Panc1 (cell line): Measurements from ENCODE around the gene MEIOB. TPM values are rescaled to one million over a fixed set of nuclear protein-coding genes. Genes with fewer than 3 reads are reported as not detected.

Experiments used
- ATAC-seq: fragments of 200-7000 bp; cut with Tn5 transposase; 2 replicates; pipeline ENCODE4 v1.9.1; 2020; ENCODE audit warnings: mild to moderate bottlenecking, moderate library complexity
- BruUV-seq: library from RNA; stranded (reverse); fragments of 400-500 nt; replicated peaks from 2 replicates; lab custom pipeline; 2021; lab: Mats Ljungman, UMichigan
- CTCF ChIA-PET: fragments of 300-600 bp; sonication (Branson Sonifier 250); formaldehyde crosslinking; loops from one replicate; lab custom pipeline; 2022; ENCODE audit warnings: antibody characterized with exemption; lab: Charles Lee
- POLR2A ChIA-PET: fragments of 300-600 bp; sonication (Branson Sonifier 250); formaldehyde crosslinking; loops from one replicate; lab custom pipeline; 2022; ENCODE audit warnings: antibody characterized with exemption; lab: Charles Lee
- DNase-seq: peaks from one replicate; pipeline ENCODE4 v3.0.0-alpha.2; 2010; ENCODE audit warnings: low read depth, low spot score
- H3K27ac ChIP-seq: 2 replicates; pipeline ENCODE4 v1.5.1; 2011; ENCODE audit warnings: mild to moderate bottlenecking, low read length, inconsistent platforms
- H3K27me3 ChIP-seq: fragments of 200-500 bp; sonication (Bioruptor generic); 2 replicates; pipeline ENCODE4 v1.6.0; 2014; ENCODE audit warnings: low read length, inconsistent platforms; ENCODE audit not compliant: control insufficient read depth, insufficient read depth
- H3K36me3 ChIP-seq: fragments of 200-500 bp; sonication (Bioruptor generic); 2 replicates; pipeline ENCODE4 v1.5.1; 2014; ENCODE audit warnings: inconsistent platforms, mild to moderate bottlenecking, low read length, moderate library complexity; ENCODE audit not compliant: control insufficient read depth, insufficient read depth
- H3K4me1 ChIP-seq: 2 replicates; pipeline ENCODE4 v1.5.1; 2011; ENCODE audit warnings: inconsistent platforms, mild to moderate bottlenecking, low read length, moderate library complexity; ENCODE audit not compliant: control insufficient read depth, insufficient read depth
- H3K4me3 ChIP-seq, 2 experiments: 2 replicates each; pipeline ENCODE4 v1.5.1; 2011 to 2012; ENCODE audit warnings: low read depth in 2 of 2, low read length in 2 of 2, mild to moderate bottlenecking in 2 of 2, inconsistent platforms in 1 of 2, moderate library complexity in 1 of 2
- H3K9me3 ChIP-seq: fragments of 200-500 bp; sonication (Bioruptor generic); 2 replicates; pipeline ENCODE4 v1.5.1; 2014; ENCODE audit warnings: low read depth, mild to moderate bottlenecking, inconsistent platforms, low read length, moderate library complexity; ENCODE audit not compliant: control insufficient read depth, insufficient read depth
- POLR2AphosphoS5 ChIP-seq: IDR thresholded peaks from 2 replicates; pipeline ENCODE4 v1.6.1; 2012; ENCODE audit warnings: mild to moderate bottlenecking, low read depth, low read length, moderate library complexity
- SIN3A ChIP-seq: IDR thresholded peaks from 2 replicates; pipeline ENCODE4 v1.6.1; 2012; ENCODE audit warnings: low read depth, mild to moderate bottlenecking, low read length, moderate library complexity, borderline replicate concordance; ENCODE audit not compliant: insufficient read depth
- TCF7L2 ChIP-seq: IDR thresholded peaks from 2 replicates; pipeline ENCODE4 v1.6.1; 2011; ENCODE audit warnings: mild to moderate bottlenecking, low read depth, low read length, inconsistent platforms
- in situ Hi-C: cut with HindIII; loops from 2 replicates; pipeline ENCODE4 v1.10.0; 2016; ENCODE audit warnings: low sequenced_read_pairs, low pct_unique_long_range_greater_than_20kb
- intact Hi-C: fragments of 100-400 bp; cut with micrococcal nuclease; formaldehyde crosslinking; loops from one replicate; pipeline ENCODE4 v1.10.0; 2022; ENCODE audit not compliant: unreplicated experiment
- total RNA-seq: library from RNA; stranded (reverse); gene quantifications from one replicate; pipeline ENCODE4 v1.2.1, GENCODE V29; 2021; ENCODE audit not compliant: unreplicated experiment
- TF ChIP-seq, protein P1 (sequence below): fragments of 450-650 bp; IDR thresholded peaks from 2 replicates; pipeline ENCODE4 v1.5.1; 2017; ENCODE audit warnings: mild to moderate bottlenecking
- TF ChIP-seq, protein P2 (sequence below), 2 experiments: IDR thresholded peaks; 2 replicates each; pipeline ENCODE4 v1.6.1; 2011 to 2012; ENCODE audit warnings: low read depth in 2 of 2, control low read depth in 1 of 2, low read length in 1 of 2, mild to moderate bottlenecking in 1 of 2, moderate library complexity in 1 of 2; ENCODE audit not compliant: insufficient read depth in 1 of 2

MEIOB gene
- total RNA-seq, 1 experiment from 2014 or later = not detected

DNA sequence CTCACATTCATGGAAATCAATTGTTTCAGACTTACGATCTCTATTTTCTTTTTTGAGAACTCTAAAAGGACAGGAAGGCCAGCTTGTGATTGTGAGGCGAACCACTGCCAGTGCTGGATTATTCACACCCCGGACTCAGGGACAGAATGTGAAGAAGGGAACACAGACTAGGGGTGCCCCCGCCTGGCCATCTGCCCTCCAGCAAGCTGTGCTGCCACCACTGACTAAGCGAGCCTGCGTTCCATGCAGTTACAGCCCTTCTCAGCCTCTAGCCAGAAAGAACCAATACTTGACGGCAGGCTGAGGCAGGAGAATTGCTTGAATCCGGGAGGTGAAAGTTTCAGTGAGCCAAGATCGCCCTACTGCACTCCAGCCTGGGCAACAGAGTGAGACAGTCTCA, 48.1 kb downstream of the MEIOB start:
- DNase-seq = no peak
- no peak overlapping the region for H3K4me3 ChIP-seq
- no peaks in the 10 kb centered on the region for H3K9me3 ChIP-seq
- TF ChIP-seq SIN3A (no peak), POLR2AphosphoS5 (no peak), TCF7L2 (no peak)
- TF ChIP-seq, protein P1, sequence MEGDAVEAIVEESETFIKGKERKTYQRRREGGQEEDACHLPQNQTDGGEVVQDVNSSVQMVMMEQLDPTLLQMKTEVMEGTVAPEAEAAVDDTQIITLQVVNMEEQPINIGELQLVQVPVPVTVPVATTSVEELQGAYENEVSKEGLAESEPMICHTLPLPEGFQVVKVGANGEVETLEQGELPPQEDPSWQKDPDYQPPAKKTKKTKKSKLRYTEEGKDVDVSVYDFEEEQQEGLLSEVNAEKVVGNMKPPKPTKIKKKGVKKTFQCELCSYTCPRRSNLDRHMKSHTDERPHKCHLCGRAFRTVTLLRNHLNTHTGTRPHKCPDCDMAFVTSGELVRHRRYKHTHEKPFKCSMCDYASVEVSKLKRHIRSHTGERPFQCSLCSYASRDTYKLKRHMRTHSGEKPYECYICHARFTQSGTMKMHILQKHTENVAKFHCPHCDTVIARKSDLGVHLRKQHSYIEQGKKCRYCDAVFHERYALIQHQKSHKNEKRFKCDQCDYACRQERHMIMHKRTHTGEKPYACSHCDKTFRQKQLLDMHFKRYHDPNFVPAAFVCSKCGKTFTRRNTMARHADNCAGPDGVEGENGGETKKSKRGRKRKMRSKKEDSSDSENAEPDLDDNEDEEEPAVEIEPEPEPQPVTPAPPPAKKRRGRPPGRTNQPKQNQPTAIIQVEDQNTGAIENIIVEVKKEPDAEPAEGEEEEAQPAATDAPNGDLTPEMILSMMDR = no peak; the same call in 1 of the 2 replicates
- TF ChIP-seq, protein P2, sequence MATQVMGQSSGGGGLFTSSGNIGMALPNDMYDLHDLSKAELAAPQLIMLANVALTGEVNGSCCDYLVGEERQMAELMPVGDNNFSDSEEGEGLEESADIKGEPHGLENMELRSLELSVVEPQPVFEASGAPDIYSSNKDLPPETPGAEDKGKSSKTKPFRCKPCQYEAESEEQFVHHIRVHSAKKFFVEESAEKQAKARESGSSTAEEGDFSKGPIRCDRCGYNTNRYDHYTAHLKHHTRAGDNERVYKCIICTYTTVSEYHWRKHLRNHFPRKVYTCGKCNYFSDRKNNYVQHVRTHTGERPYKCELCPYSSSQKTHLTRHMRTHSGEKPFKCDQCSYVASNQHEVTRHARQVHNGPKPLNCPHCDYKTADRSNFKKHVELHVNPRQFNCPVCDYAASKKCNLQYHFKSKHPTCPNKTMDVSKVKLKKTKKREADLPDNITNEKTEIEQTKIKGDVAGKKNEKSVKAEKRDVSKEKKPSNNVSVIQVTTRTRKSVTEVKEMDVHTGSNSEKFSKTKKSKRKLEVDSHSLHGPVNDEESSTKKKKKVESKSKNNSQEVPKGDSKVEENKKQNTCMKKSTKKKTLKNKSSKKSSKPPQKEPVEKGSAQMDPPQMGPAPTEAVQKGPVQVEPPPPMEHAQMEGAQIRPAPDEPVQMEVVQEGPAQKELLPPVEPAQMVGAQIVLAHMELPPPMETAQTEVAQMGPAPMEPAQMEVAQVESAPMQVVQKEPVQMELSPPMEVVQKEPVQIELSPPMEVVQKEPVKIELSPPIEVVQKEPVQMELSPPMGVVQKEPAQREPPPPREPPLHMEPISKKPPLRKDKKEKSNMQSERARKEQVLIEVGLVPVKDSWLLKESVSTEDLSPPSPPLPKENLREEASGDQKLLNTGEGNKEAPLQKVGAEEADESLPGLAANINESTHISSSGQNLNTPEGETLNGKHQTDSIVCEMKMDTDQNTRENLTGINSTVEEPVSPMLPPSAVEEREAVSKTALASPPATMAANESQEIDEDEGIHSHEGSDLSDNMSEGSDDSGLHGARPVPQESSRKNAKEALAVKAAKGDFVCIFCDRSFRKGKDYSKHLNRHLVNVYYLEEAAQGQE (IDR thresholded peaks at IDR 0.05; ENCODE audit: insufficient read depth in 1 of 2, low read depth in 2 of 2, low read length in 1 of 2) = no peak
- no peaks in the 10 kb centered on the region for H3K27me3 ChIP-seq
- BruUV-seq = no TSS peak
- in situ Hi-C loops (no loop called here), intact Hi-C loops (no loop called here)
- POLR2A ChIA-PET = no interaction called here
- CTCF ChIA-PET = interaction anchor here (0.6 to 0.7 kb wide), 2 partner anchors 46 to 157 kb away, joined by 13 to 17 read pairs; partner anchors contain the start of gene NOXO1
- H3K36me3 ChIP-seq = peaks cover 8% of the 10 kb centered on the region; the same call in 1 of the 2 replicates
- H3K27ac ChIP-seq = no peak overlapping the region
- 0 out of 2 replicates have a peak, but pooled peaks have one; percentile 33 for ATAC-seq
- peaks cover 13% of the 10 kb centered on the region for H3K4me1 ChIP-seq

DNA sequence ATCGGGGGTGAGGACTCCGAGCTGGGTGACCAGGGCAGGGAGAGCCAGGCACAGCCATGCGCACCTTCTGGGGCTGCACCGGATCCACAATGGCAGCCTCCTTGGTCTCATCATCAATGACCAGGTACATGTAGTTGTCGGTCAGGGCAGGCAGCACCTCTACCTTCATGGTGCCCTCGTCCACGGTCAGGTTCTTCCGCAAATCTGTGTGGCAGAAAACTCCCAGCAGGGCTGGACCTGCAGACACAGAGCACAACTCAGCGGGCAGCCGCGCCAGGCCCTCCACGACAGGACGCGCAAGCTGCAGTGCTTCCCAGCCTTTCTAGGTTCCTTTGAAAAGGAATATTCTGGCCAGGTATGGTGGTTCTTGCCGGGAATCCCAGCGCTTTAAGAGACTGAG, 49.2 kb downstream of the MEIOB start:
- TF ChIP-seq TCF7L2 = no peak
- no peak for TF ChIP-seq POLR2AphosphoS5
- TF ChIP-seq, protein P1 = no peak
- TF ChIP-seq SIN3A = no peak
- TF ChIP-seq, protein P2 (IDR thresholded peaks at IDR 0.05; ENCODE audit: insufficient read depth in 1 of 2, low read depth in 2 of 2, low read length in 1 of 2) = no peak
- in situ Hi-C loops (no loop called here), intact Hi-C loops (no loop called here)
- Histone ChIP-seq H3K27ac (no peak overlapping the region), H3K9me3 (no peaks in the 10 kb centered on the region), H3K36me3 (peaks cover 6% of the 10 kb centered on the region; the same call in 1 of the 2 replicates), H3K4me1 (0 out of 2 replicates have a peak, but pooled peaks cover 10% of the 10 kb centered on the region), H3K27me3 (no peaks in the 10 kb centered on the region), H3K4me3 (no peak overlapping the region)
- POLR2A ChIA-PET = no interaction called here
- DNase-seq (no peak), ATAC-seq (no peak)
- CTCF ChIA-PET = interaction anchor here (0.6 kb wide), 1 partner anchor 158 kb away, joined by 13 read pairs; the partner anchor contains the start of gene NOXO1
- BruUV-seq = no TSS peak
